Gastrocnemius medialis (tissue), 4 donors: ENCODE data around the gene TAS2R60. TPM values are rescaled to one million over a fixed set of nuclear protein-coding genes. Genes with fewer than 3 reads are reported as not detected.

ENCODE experiments used
- ATAC-seq, 2 donors: fragments of 150-250 bp; one replicate each; pipeline ENCODE4 v1.9.1; 2016
- DNase-seq, 2 donors: peaks; one replicate each; pipeline ENCODE4 v3.0.0-alpha.2; 2019
- H3K27ac ChIP-seq, 4 donors: fragments of 200-600 bp; sonication (generic); 1 replicate in 1 of 4; 2 replicates in 3 of 4; pipeline ENCODE4 v1.5.1; 2016 to 2018; ENCODE audit warnings: mild to moderate bottlenecking in 2 of 4, moderate library complexity in 1 of 4
- H3K27me3 ChIP-seq, 3 donors: fragments of 200-600 bp; sonication (generic) in 2 of 3; 1 replicate in 1 of 3; 2 replicates in 2 of 3; pipeline versions ENCODE4 v1.5.1 to v1.6.0; 2016 to 2019; ENCODE audit warnings: mild to moderate bottlenecking in 1 of 3, moderate library complexity in 1 of 3
- H3K36me3 ChIP-seq, 2 donors: fragments of 200-600 bp; sonication (generic) in 1 of 2; one replicate each; pipeline ENCODE4 v1.5.1; 2017 to 2018
- H3K4me1 ChIP-seq, 2 donors: fragments of 200-600 bp; sonication (generic) in 1 of 2; one replicate each; pipeline ENCODE4 v1.5.1; 2016 to 2017; ENCODE audit warnings: mild to moderate bottlenecking in 2 of 2
- H3K4me3 ChIP-seq, 4 donors: fragments of 200-600 bp; sonication (generic) in 3 of 4; 1 replicate in 1 of 4; 2 replicates in 3 of 4; pipeline ENCODE4 v1.5.1; 2016 to 2019; ENCODE audit warnings: mild to moderate bottlenecking in 2 of 4
- H3K9me3 ChIP-seq, 3 donors: fragments of 200-600 bp; sonication (generic) in 2 of 3; 1 replicate in 1 of 3; 2 replicates in 2 of 3; pipeline ENCODE4 v1.5.1; 2016 to 2019
- CTCF ChIP-seq, 5 experiments: fragments of 450-650 bp in 3 of 5; fragments of 200-600 bp in 2 of 5; sonication (generic) in 2 of 5; IDR thresholded peaks in 4 of 5; conservative IDR thresholded peaks in 1 of 5; 1 replicate in 4 of 5; 2 replicates in 1 of 5; pipeline ENCODE4 v1.5.1; 2016 to 2019; ENCODE audit warnings: antibody characterized with exemption in 5 of 5, mild to moderate bottlenecking in 3 of 5, moderate library complexity in 3 of 5
- POLR2A ChIP-seq, 2 donors: fragments of 450-650 bp; IDR thresholded peaks; one replicate each; pipeline ENCODE4 v1.6.1; 2017; ENCODE audit warnings: antibody characterized with exemption in 2 of 2, mild to moderate bottlenecking in 2 of 2, moderate library complexity in 2 of 2
- in situ Hi-C, 4 donors: fragments of 200-750 bp; cut with MboI; loops; one replicate each; pipeline versions ENCODE4 v1.15.0 to v1.8.0; 2017; ENCODE audit warnings: low sequenced_read_pairs in 4 of 4
- intact Hi-C: fragments of 100-400 bp; cut with DNase I; formaldehyde crosslinking; loops from one replicate; pipeline ENCODE4 v1.15.1; 2023; ENCODE audit warnings: low total_unique reads
- total RNA-seq, 4 donors: library from RNA; depleted of rRNA; stranded (reverse); fragments of >200 nt; gene quantifications; one replicate each; pipeline versions ENCODE4 v1.1.0 to v1.2.3, GENCODE V29; 2016

Gene TAS2R60
- total RNA-seq, 4 donors from 2014 or later, result not detected

- DNase-seq (no peak), ATAC-seq (no peak)
- Histone ChIP-seq H3K27ac (no peak overlapping the region), H3K36me3 (no peaks in the 10 kb centered on the region), H3K4me1 (no peaks in the 10 kb centered on the region), H3K27me3 (peaks cover 0 to 4% (median 0%) of the 10 kb centered on the region in 3 donors), H3K4me3 (no peak overlapping the region), H3K9me3 (no peaks in the 10 kb centered on the region)
- intact Hi-C loops, result no loop called here
- TF ChIP-seq CTCF (IDR thresholded peaks at IDR 0.05 in 4 of 5, conservative IDR thresholded peaks at IDR 0.05 in 1 of 5), result no peak
- TF ChIP-seq POLR2A (IDR thresholded peaks at IDR 0.05), result no peak
- in situ Hi-C loops, result loop anchor here in 1 of 4 donors (25.0 kb wide), 1 partner anchor 435 kb away; no protein-coding TSS in a partner anchor
Measured at GRCh38 chr7:143447466-143447865, 4.2 kb downstream of the TAS2R60 start.

- ATAC-seq, result no peak
- DNase-seq, result no peak
- intact Hi-C loops, result no loop called here
- no peaks in the 10 kb centered on the region for H3K9me3 ChIP-seq
- H3K27ac ChIP-seq, result no peak overlapping the region
- in situ Hi-C loops, result loop anchor here in 1 of 4 donors (25.0 kb wide), 1 partner anchor 436 kb away; no protein-coding TSS in a partner anchor
- peaks cover 0 to 4% (median 0%) of the 10 kb centered on the region in 3 donors for H3K27me3 ChIP-seq
- no peaks in the 10 kb centered on the region for H3K4me1 ChIP-seq
- H3K36me3 ChIP-seq, result no peaks in the 10 kb centered on the region
- H3K4me3 ChIP-seq, result no peak overlapping the region
- TF ChIP-seq POLR2A (IDR thresholded peaks at IDR 0.05) (no peak), CTCF (IDR thresholded peaks at IDR 0.05 in 4 of 5, conservative IDR thresholded peaks at IDR 0.05 in 1 of 5) (no peak)
Measured at GRCh38 chr7:143448429-143448828, 5.2 kb downstream of the TAS2R60 start.

GRCh38 chr7:143449793-143450192 is 6.5 kb downstream of the TAS2R60 start:
- Histone ChIP-seq H3K27ac (no peak overlapping the region), H3K27me3 (peaks cover 0 to 4% (median 0%) of the 10 kb centered on the region in 3 donors), H3K4me1 (no peaks in the 10 kb centered on the region), H3K9me3 (no peaks in the 10 kb centered on the region), H3K36me3 (no peaks in the 10 kb centered on the region), H3K4me3 (no peak overlapping the region)
- DNase-seq, result no peak
- TF ChIP-seq CTCF (IDR thresholded peaks at IDR 0.05 in 4 of 5, conservative IDR thresholded peaks at IDR 0.05 in 1 of 5) (no peak), POLR2A (IDR thresholded peaks at IDR 0.05) (no peak)
- in situ Hi-C loops, result loop anchor here in 1 of 4 donors (25.0 kb wide), 1 partner anchor 437 kb away; no protein-coding TSS in a partner anchor
- no peak for ATAC-seq
- intact Hi-C loops, result no loop called here

- H3K4me1 ChIP-seq, result no peaks in the 10 kb centered on the region
- no peak overlapping the region for H3K4me3 ChIP-seq
- no peak overlapping the region for H3K27ac ChIP-seq
- ATAC-seq, result no peak
- no peaks in the 10 kb centered on the region for H3K36me3 ChIP-seq
- in situ Hi-C loops, result no loop called here
- TF ChIP-seq POLR2A (IDR thresholded peaks at IDR 0.05) (no peak), CTCF (IDR thresholded peaks at IDR 0.05 in 4 of 5, conservative IDR thresholded peaks at IDR 0.05 in 1 of 5) (no peak)
- intact Hi-C loops, result no loop called here
- H3K27me3 ChIP-seq, result peaks cover 0 to 4% (median 0%) of the 10 kb centered on the region in 3 donors
- no peaks in the 10 kb centered on the region for H3K9me3 ChIP-seq
- DNase-seq, result no peak
Measured at GRCh38 chr7:143451122-143451521, 7.9 kb downstream of the TAS2R60 start.

- TF ChIP-seq CTCF (IDR thresholded peaks at IDR 0.05 in 4 of 5, conservative IDR thresholded peaks at IDR 0.05 in 1 of 5) (no peak), POLR2A (IDR thresholded peaks at IDR 0.05) (no peak)
- no peak for ATAC-seq
Measured at GRCh38 chr7:143451746-143452145, 8.5 kb downstream of the TAS2R60 start.

More at GRCh38 chr7:143451746-143452145, 8.5 kb downstream of the TAS2R60 start:
- peaks cover 0 to under 1% (median 0%) of the 10 kb centered on the region in 3 donors for H3K27me3 ChIP-seq
- DNase-seq, result no peak
- H3K9me3 ChIP-seq, result no peaks in the 10 kb centered on the region
- H3K4me1 ChIP-seq, result no peaks in the 10 kb centered on the region
- in situ Hi-C loops (no loop called here), intact Hi-C loops (no loop called here)
- no peak overlapping the region for H3K27ac ChIP-seq
- no peaks in the 10 kb centered on the region for H3K36me3 ChIP-seq
- H3K4me3 ChIP-seq, result no peak overlapping the region
